Muscle of arm (tissue), 12 donors: Measurements from ENCODE around the gene RUSF1. TPM values are rescaled to one million over a fixed set of nuclear protein-coding genes. Genes with fewer than 3 reads are reported as not detected.
"Not testable (repeated sequence)": the region's sequence is repeated elsewhere in the genome, so short reads cannot be mapped to it uniquely, and the experiment has no call there.

Source experiments
- DNase-seq: peaks from one replicate; pipeline ENCODE4 v3.0.0-alpha.2; 2013
- polyA plus RNA-seq, 12 donors: library from polyadenylated mRNA; unstranded; fragments of 120-200 nt; gene quantifications; one replicate each; pipeline ENCODE4 v1.2.1, GENCODE V29; 2013; ENCODE audit not compliant: insufficient read length in 12 of 12

Gene RUSF1
- polyA plus RNA-seq, 12 donors, result 37.1 to 73.0 (median 45.6) TPM; not detected in 1

- no peak for DNase-seq
Observed at GRCh38 chr16:31453255-31454204, 54.7 kb downstream of the RUSF1 start.

- peak; percentile 43 for DNase-seq
Observed at GRCh38 chr16:31452631-31453106, 55.5 kb downstream of the RUSF1 start.

GRCh38 chr16:31451681-31452351 is 56.4 kb downstream of the RUSF1 start:
- no peak for DNase-seq

GRCh38 chr16:31451201-31451600 is 57.0 kb downstream of the RUSF1 start:
- no peak for DNase-seq

- not testable (repeated sequence) for DNase-seq
Observed at GRCh38 chr16:31445931-31446330, 62.3 kb downstream of the RUSF1 start.

- DNase-seq, result no peak
Observed at GRCh38 chr16:31441956-31442355, 66.2 kb downstream of the RUSF1 start.

- no peak for DNase-seq
Observed at GRCh38 chr16:31440516-31441184, 67.5 kb downstream of the RUSF1 start.

- no peak for DNase-seq
Observed at GRCh38 chr16:31439519-31439918, 68.7 kb downstream of the RUSF1 start.

Other genes with a start within 250 kb of the RUSF1 start
- 1 to 10 TPM in 11 of 12 donors, not detected in 1; 2.1 to 9.2 (median 3.2) TPM for gene ITGAM, start 248.4 kb downstream of the RUSF1 start, polyA plus RNA-seq
- 1 to 10 TPM in 4 of 12 donors, under 1 TPM in 6, not detected in 2; 0.34 to 7.5 (median 0.84) TPM for gene ITGAX, start 153.2 kb downstream of the RUSF1 start, polyA plus RNA-seq
- 1 to 10 TPM in 4 of 12 donors, under 1 TPM in 6, not detected in 2; 0.15 to 1.5 (median 0.62) TPM for gene ITGAD, start 115.1 kb downstream of the RUSF1 start, polyA plus RNA-seq
- 100 to 1,000 TPM in 11 of 12 donors, not detected in 1; 146 to 481 (median 259) TPM for gene COX6A2, start 80.0 kb downstream of the RUSF1 start, polyA plus RNA-seq
- 1 to 10 TPM in 10 of 12 donors, not detected in 2; 1.5 to 3.9 (median 2.5) TPM for gene ZNF843, start 65.6 kb downstream of the RUSF1 start, polyA plus RNA-seq
- 10 to 100 TPM in 2 of 12 donors, 1 to 10 TPM in 9, not detected in 1; 5.3 to 11.1 (median 7.4) TPM for gene ARMC5, start 48.9 kb downstream of the RUSF1 start, polyA plus RNA-seq
- gene TGFB1I1, start 36.2 kb downstream of the RUSF1 start, polyA plus RNA-seq, result 100 to 1,000 TPM in 2 of 12 donors, 10 to 100 TPM in 9, not detected in 1; 61.4 to 120 (median 76.4) TPM
- 10 to 100 TPM in 2 of 12 donors, 1 to 10 TPM in 6, under 1 TPM in 2, not detected in 2; 0.98 to 11.3 (median 5.0) TPM for gene SLC5A2, start 25.3 kb downstream of the RUSF1 start, polyA plus RNA-seq
- gene AHSP, start 19.5 kb upstream of the RUSF1 start, polyA plus RNA-seq, result 10 to 100 TPM in 7 of 12 donors, 1 to 10 TPM in 4, not detected in 1; 5.6 to 58.5 (median 12.1) TPM